Ishikawa (cell line): ENCODE results near the gene RAB11FIP5.

ENCODE experiments used
- EP300 ChIP-seq: IDR thresholded peaks from 2 replicates; pipeline ENCODE4 v1.6.1; 2012; ENCODE audit warnings: borderline replicate concordance
- RAD21 ChIP-seq: IDR thresholded peaks from 2 replicates; pipeline ENCODE4 v1.6.1; 2012; ENCODE audit warnings: low read depth
- TAF1 ChIP-seq: IDR thresholded peaks from 2 replicates; pipeline ENCODE4 v1.6.1; 2012; ENCODE audit warnings: low read depth, mild to moderate bottlenecking

- no peak for TF ChIP-seq TAF1
- TF ChIP-seq RAD21 = no peak
- no peak for TF ChIP-seq EP300
Measured at GRCh38 chr2:73031725-73032701, 80.7 kb downstream of the RAB11FIP5 start.
